ENCODE data around the gene ASB10.

ASB10 gene

GRCh38 chr7:151229249-151229648 is 42.2 kb upstream of the ASB10 start:
- H3K9me3 ChIP-seq (replicated peaks in 1 of 11) = no peaks in the 10 kb centered on the region
- H3K27me3 ChIP-seq = no peaks in the 10 kb centered on the region
- H3K36me3 ChIP-seq = peaks cover 13 to 23% (median 21%) of the 10 kb centered on the region in 11 experiments; a peak in 21 of 22 replicates
- H3K9ac ChIP-seq = no peak overlapping the region
- no peak overlapping the region for H3K4me2 ChIP-seq
- no peak overlapping the region for H3K4me3 ChIP-seq
- peaks cover 10 to 35% (median 12%) of the 10 kb centered on the region in 11 experiments; a peak in 20 of 22 replicates for H4K20me1 ChIP-seq
- no peak overlapping the region for H3K27ac ChIP-seq
- H3K4me1 ChIP-seq = peaks cover 42 to 49% (median 44%) of the 10 kb centered on the region in 10 experiments
- no peak for TF ChIP-seq Cebpa-rat (IDR thresholded peaks at IDR 0.05)

- peak overlapping the region; percentile 39 to 92 (median 79); a peak in 19 of 22 replicates for H3K27ac ChIP-seq
- TF ChIP-seq Cebpa-rat (IDR thresholded peaks at IDR 0.05) = no peak
Observed at GRCh38 chr7:151228024-151228866, 41.2 kb upstream of the ASB10 start.

GRCh38 chr7:151226875-151227782 is 40.1 kb upstream of the ASB10 start, which contains the start of gene ABCF2:
TSS of gene ABCF2 (minus strand) at chr7:151227205. CDS start at chr7:151226458, 747 bp downstream.
- peaks cover 30 to 37% (median 33%) of the 10 kb centered on the region in 10 experiments for H3K4me1 ChIP-seq

More at GRCh38 chr7:151228024-151228866, 41.2 kb upstream of the ASB10 start:
- Histone ChIP-seq H3K36me3 (peaks cover 19 to 28% (median 26%) of the 10 kb centered on the region in 11 experiments), H3K4me3 (peak overlapping the region; percentile 84 to 95 (median 89)), H3K9ac (peak overlapping the region; percentile 81 to 97 (median 88)), H3K27me3 (no peaks in the 10 kb centered on the region), H3K9me3 (replicated peaks in 1 of 11) (no peaks in the 10 kb centered on the region), H4K20me1 (peaks cover 1 to 35% (median 11%) of the 10 kb centered on the region in 11 experiments; a peak in 16 of 22 replicates), H3K4me2 (peak overlapping the region; percentile 83 to 96 (median 91)), H3K4me1 (peaks cover 32 to 39% (median 34%) of the 10 kb centered on the region in 10 experiments)

GRCh38 chr7:151226560-151226874 is 39.5 kb upstream of the ASB10 start:
- peak overlapping the region; percentile 83 to 97 (median 88) for H3K9ac ChIP-seq
- peaks cover 0 to 50% (median 15%) of the 10 kb centered on the region in 11 experiments; a peak in 13 of 22 replicates for H4K20me1 ChIP-seq
- peaks cover 24 to 31% (median 27%) of the 10 kb centered on the region in 10 experiments for H3K4me1 ChIP-seq
- H3K4me2 ChIP-seq = peak overlapping the region; percentile 92 to 99 (median 98)
- no peaks in the 10 kb centered on the region for H3K9me3 ChIP-seq (replicated peaks in 1 of 11)
- TF ChIP-seq Cebpa-rat (IDR thresholded peaks at IDR 0.05) = no peak
- peak overlapping the region; percentile 84 to 95 (median 89) for H3K4me3 ChIP-seq
- H3K36me3 ChIP-seq = peaks cover 36 to 45% (median 44%) of the 10 kb centered on the region in 11 experiments
- peak overlapping the region; percentile 55 to 92 (median 82) for H3K27ac ChIP-seq
- H3K27me3 ChIP-seq = no peaks in the 10 kb centered on the region

More at GRCh38 chr7:151226875-151227782, 40.1 kb upstream of the ASB10 start, which contains the start of gene ABCF2:
- Histone ChIP-seq H3K36me3 (peaks cover 30 to 39% (median 37%) of the 10 kb centered on the region in 11 experiments), H3K27me3 (no peaks in the 10 kb centered on the region), H3K4me3 (peak within 1 kb of the TSS; percentile 84 to 95 (median 89)), H3K4me2 (peak within 1 kb of the TSS; percentile 92 to 99 (median 98)), H3K27ac (peak within 1 kb of the TSS; percentile 55 to 92 (median 82)), H3K9ac (peak within 1 kb of the TSS; percentile 83 to 97 (median 88)), H4K20me1 (peaks cover 0 to 44% (median 15%) of the 10 kb centered on the region in 11 experiments; a peak in 13 of 22 replicates), H3K9me3 (replicated peaks in 1 of 11) (no peaks in the 10 kb centered on the region)
- peak; percentile 23 to 95 (median 88); a peak in 20 of 22 replicates for TF ChIP-seq Cebpa-rat (IDR thresholded peaks at IDR 0.05)

GRCh38 chr7:151225948-151226510 is 39.0 kb upstream of the ASB10 start:
- Histone ChIP-seq H3K9ac (peak overlapping the region; percentile 83 to 97 (median 88)), H3K36me3 (peaks cover 39 to 50% (median 47%) of the 10 kb centered on the region in 11 experiments), H3K27me3 (no peaks in the 10 kb centered on the region), H3K4me3 (peak overlapping the region; percentile 84 to 95 (median 89)), H3K4me2 (peak overlapping the region; percentile 92 to 99 (median 98)), H3K27ac (peak overlapping the region; percentile 55 to 92 (median 82); a peak in 19 of 22 replicates), H3K4me1 (peaks cover 22 to 28% (median 24%) of the 10 kb centered on the region in 10 experiments), H3K9me3 (replicated peaks in 1 of 11) (no peaks in the 10 kb centered on the region), H4K20me1 (peaks cover 0 to 53% (median 15%) of the 10 kb centered on the region in 11 experiments; a peak in 13 of 22 replicates)
- peak in 7 of 11 experiments; percentile 10 to 71 (median 21); a peak in 5 of 22 replicates for TF ChIP-seq Cebpa-rat (IDR thresholded peaks at IDR 0.05)

- Histone ChIP-seq H3K27ac (no peak overlapping the region), H3K4me1 (peaks cover 22 to 28% (median 24%) of the 10 kb centered on the region in 10 experiments), H4K20me1 (peaks cover 0 to 74% (median 19%) of the 10 kb centered on the region in 11 experiments; a peak in 14 of 22 replicates), H3K9ac (peak overlapping the region in 1 of 11 experiments; percentile 16; a peak in 1 of 22 replicates), H3K36me3 (peaks cover 62 to 73% (median 70%) of the 10 kb centered on the region in 11 experiments), H3K27me3 (no peaks in the 10 kb centered on the region), H3K9me3 (replicated peaks in 1 of 11) (no peaks in the 10 kb centered on the region), H3K4me3 (no peak overlapping the region), H3K4me2 (no peak overlapping the region)
- TF ChIP-seq Cebpa-rat (IDR thresholded peaks at IDR 0.05) = no peak
Observed at GRCh38 chr7:151223728-151224127, 36.7 kb upstream of the ASB10 start.

GRCh38 chr7:151218170-151218569 is 31.1 kb upstream of the ASB10 start:
- peaks cover 0 to 94% (median 52%) of the 10 kb centered on the region in 11 experiments; a peak in 17 of 22 replicates for H4K20me1 ChIP-seq
- no peak overlapping the region for H3K4me2 ChIP-seq
- H3K9ac ChIP-seq = no peak overlapping the region
- TF ChIP-seq Cebpa-rat (IDR thresholded peaks at IDR 0.05) = no peak
- no peaks in the 10 kb centered on the region for H3K27me3 ChIP-seq
- H3K4me3 ChIP-seq = no peak overlapping the region
- H3K27ac ChIP-seq = no peak overlapping the region
- no peaks in the 10 kb centered on the region for H3K9me3 ChIP-seq (replicated peaks in 1 of 11)
- H3K4me1 ChIP-seq = no peaks in the 10 kb centered on the region
- peaks cover 97 to 100% (median 99%) of the 10 kb centered on the region in 11 experiments for H3K36me3 ChIP-seq

- no peak for TF ChIP-seq Cebpa-rat (IDR thresholded peaks at IDR 0.05)
- Histone ChIP-seq H4K20me1 (peaks cover 0 to 98% (median 73%) of the 10 kb centered on the region in 11 experiments; a peak in 17 of 22 replicates), H3K36me3 (peaks cover 81 to 97% (median 89%) of the 10 kb centered on the region in 11 experiments), H3K27ac (no peak overlapping the region), H3K27me3 (no peaks in the 10 kb centered on the region), H3K4me1 (no peaks in the 10 kb centered on the region), H3K9ac (no peak overlapping the region), H3K9me3 (replicated peaks in 1 of 11) (no peaks in the 10 kb centered on the region), H3K4me2 (no peak overlapping the region), H3K4me3 (no peak overlapping the region)
Observed at GRCh38 chr7:151215396-151215795, 28.3 kb upstream of the ASB10 start.

All from BLaER1 treated with 17β-estradiol and CSF1 and Interleukin-3, amounts not matched to agents 10 nM and 100 nM (cell line).